HCEC 1CT (cell line): ENCODE data around the gene PSMB3.

Source experiments
- DNase-seq: peaks from one replicate; pipeline ENCODE4 v3.0.0-alpha.2; 2017

The PSMB3 gene

DNA sequence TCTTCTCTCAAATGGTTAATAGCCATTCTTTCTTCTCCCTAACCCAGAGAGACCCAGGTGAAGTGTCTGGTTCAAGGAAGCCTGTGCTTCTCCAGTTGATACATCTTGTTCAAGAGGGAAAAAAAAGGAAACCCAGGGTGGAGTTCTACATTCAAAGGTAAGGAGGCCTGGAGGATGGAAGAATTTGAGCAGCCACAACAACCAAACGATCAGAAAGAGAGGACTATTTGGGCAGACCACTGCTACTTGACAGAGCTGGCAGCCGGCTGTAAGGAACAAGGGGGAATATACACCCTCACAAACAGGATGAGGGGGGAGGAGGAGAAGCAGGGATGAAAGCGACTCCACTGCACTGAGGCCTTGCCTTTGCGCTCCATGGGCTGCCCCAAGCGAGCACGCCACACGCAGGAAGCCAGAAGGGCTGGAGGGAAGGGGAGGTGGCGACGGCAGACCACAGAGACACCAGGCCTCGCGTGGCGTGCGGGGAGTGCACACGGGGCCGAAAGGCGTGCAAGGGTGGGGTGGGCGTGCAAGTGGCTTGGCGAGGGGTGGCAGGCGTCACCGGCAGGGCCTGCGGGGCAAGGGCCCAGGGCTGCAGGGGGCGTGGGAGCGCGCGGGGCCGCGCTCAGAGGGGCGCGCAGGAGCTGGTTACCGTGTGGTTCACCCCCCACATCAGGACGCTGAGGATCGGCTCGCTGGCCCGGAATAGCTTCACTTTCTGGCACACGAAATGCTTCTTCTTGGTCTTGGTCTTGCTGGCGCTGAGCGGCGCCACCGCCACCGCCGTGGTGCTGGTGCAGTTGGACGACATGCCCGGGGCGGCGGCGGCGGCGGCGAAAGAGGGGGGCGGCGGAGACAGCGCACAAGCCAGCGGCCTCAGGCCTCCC is 46.3 kb downstream of the PSMB3 start:
- peak; percentile 30 for DNase-seq

DNA sequence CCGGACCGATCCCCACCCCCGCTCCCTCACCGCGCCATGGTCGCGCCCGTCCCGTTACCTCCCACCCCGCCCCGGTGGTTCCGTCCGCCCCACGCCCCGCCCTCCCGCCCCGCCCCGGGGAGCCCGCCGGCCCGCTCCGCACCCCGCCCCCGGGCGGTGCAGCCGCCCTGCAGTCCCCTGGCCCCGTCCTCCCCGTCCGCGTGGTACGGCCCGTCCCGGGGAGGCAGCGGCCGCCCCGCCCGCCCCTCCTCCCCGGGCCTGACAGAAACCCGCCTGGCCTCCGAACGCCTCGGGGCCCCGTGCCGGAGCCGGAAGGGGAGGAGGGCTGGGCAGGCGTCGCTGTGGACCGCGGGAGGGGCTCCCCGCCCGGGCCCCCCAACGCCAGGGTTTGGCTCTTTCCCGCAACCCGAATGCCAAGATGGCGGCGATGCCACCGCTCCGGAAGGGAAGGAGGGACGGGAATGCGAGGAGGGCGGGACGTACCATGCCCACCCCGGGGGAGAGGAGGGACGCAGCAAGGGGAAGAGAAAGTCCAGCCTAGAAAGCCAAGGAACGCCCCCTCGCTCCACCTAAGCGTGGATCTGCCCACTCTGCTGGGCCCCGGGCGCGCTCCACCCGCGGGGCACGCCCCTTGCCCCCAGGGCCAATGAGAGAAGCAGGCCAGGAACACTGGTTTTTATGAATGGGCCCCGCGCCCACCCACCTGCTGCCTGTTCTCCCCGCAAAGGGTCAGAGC is 47.1 kb downstream of the PSMB3 start, which contains the start of gene PIP4K2B:
Gene PIP4K2B, minus strand, starts transcription at position 56 of the 736 bp plus-strand sequence. CDS start 132 bp downstream, outside the sequence.
- DNase-seq = peak; percentile 97

DNA sequence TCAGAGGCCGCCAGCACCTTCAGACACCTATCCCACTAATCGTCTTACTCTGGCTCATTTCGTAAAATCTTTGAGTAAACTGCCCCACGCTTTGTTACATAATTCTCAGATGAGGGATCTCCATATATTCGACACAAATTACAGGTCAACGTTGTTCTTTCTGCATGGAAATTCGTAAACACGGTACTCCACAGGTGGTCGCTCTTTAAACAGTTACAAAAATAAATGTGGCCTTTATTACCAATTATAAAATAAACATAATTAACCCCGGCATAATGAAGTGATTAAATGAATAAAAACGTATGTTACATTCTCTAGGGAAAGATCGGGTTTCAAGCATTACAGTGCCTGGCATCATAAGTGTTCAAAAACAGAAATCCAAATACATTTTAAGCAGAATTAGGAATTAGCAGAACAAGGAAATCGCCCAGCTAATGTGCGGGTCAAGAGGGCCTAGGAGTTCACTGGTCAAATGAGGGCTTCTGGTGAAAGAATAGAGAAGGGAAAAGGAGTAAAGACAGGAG is 47.8 kb downstream of the PSMB3 start:
- no peak for DNase-seq

DNA sequence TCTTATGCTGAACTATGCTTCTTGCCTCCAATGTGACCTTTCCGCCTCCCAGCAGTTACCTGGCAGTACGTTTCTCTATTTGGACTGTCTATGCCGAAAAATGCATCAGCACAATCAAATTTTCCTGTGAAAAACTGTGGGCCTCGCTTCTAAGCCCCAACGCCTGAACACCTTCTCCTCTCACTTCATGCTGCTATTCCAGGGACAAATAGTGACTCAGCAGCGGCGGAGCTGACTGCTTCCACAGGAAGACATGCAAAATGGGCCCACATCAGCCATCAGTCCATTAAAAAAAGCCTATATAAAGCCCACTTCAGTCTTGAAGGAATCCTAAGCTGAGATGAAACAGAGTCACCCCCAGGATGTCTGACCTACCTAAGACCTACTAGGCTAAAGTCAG is 57.3 kb downstream of the PSMB3 start:
- DNase-seq = no peak
